IMR-90 (cell line): ENCODE measurements around the gene SSBP2. TPM values are rescaled to one million over a fixed set of nuclear protein-coding genes. Genes with fewer than 3 reads are reported as not detected.

ENCODE experiments used
- ATAC-seq: fragments of 200-7000 bp; cut with Tn5 transposase; 2 replicates; pipeline ENCODE4 v1.9.1; 2020; ENCODE audit warnings: low read depth, mild to moderate bottlenecking, moderate library complexity
- BruUV-seq: library from RNA; stranded (reverse); fragments of 400-500 nt; replicated peaks from 2 replicates; lab custom pipeline; 2021; lab: Mats Ljungman, UMichigan
- CTCF ChIA-PET: fragments of 300-600 bp; formaldehyde crosslinking; extraction: SDS; loops from one replicate; lab custom pipeline; 2021; ENCODE audit warnings: antibody characterized with exemption; lab: Yijun Ruan, JAX
- POLR2A ChIA-PET: fragments of 300-600 bp; sonication (Branson Sonifier 250); formaldehyde crosslinking; loops from one replicate; lab custom pipeline; 2022; ENCODE audit warnings: antibody characterized with exemption; ENCODE audit not compliant: unreplicated experiment; lab: Charles Lee
- DNase-seq: peaks from one replicate; pipeline ENCODE4 v3.0.0; 2013
- H2AFZ ChIP-seq: replicated peaks from 2 replicates; pipeline ENCODE3; 2013; ENCODE audit warnings: low read length, mild to moderate bottlenecking; ENCODE audit not compliant: poor library complexity
- H2AK5ac ChIP-seq: 2 replicates; pipeline ENCODE4 v1.6.1; 2013; ENCODE audit warnings: low read depth, low read length, inconsistent platforms
- H2AK9ac ChIP-seq: replicated peaks from 2 replicates; pipeline ENCODE3; 2013; ENCODE audit warnings: mild to moderate bottlenecking, low read depth, low read length, moderate library complexity; ENCODE audit not compliant: poor library complexity
- H2BK120ac ChIP-seq: 2 replicates; pipeline ENCODE4 v1.6.1; 2013; ENCODE audit warnings: low read depth, low read length, inconsistent platforms
- H2BK15ac ChIP-seq: 3 replicates; pipeline ENCODE4 v1.6.1; 2013; ENCODE audit warnings: low read depth, low read length, inconsistent platforms
- H2BK20ac ChIP-seq: 2 replicates; pipeline ENCODE4 v1.6.1; 2013; ENCODE audit warnings: low read depth, mild to moderate bottlenecking, inconsistent platforms, low read length, moderate library complexity
- H2BK5ac ChIP-seq: 2 replicates; pipeline ENCODE4 v1.6.1; 2013; ENCODE audit warnings: mild to moderate bottlenecking, low read depth, low read length, inconsistent platforms; ENCODE audit not compliant: poor library complexity, severe bottlenecking
- H3K14ac ChIP-seq: replicated peaks from 2 replicates; pipeline ENCODE4 v1.6.1; 2013; ENCODE audit warnings: low read depth, low read length, inconsistent platforms
- H3K18ac ChIP-seq: 2 replicates; pipeline ENCODE4 v1.6.1; 2013; ENCODE audit warnings: low read depth, low read length, control low read depth
- H3K23ac ChIP-seq: 2 replicates; pipeline ENCODE4 v1.6.1; 2013; ENCODE audit warnings: low read depth, low read length, inconsistent platforms
- H3K27ac ChIP-seq: 2 replicates; pipeline ENCODE4 v1.5.1; 2013; ENCODE audit warnings: mild to moderate bottlenecking, control low read depth, low read length; ENCODE audit not compliant: insufficient read depth
- H3K27me3 ChIP-seq: 2 replicates; pipeline ENCODE4 v1.6.1; 2013; ENCODE audit warnings: low read length; ENCODE audit not compliant: control insufficient read depth, insufficient read depth
- H3K36me3 ChIP-seq: 2 replicates; pipeline ENCODE4 v1.6.1; 2013; ENCODE audit warnings: low read length, mixed read lengths; ENCODE audit not compliant: control insufficient read depth, insufficient read depth
- H3K4ac ChIP-seq: 2 replicates; pipeline ENCODE4 v1.6.1; 2013; ENCODE audit warnings: low read depth, low read length, inconsistent platforms
- H3K4me1 ChIP-seq: 2 replicates; pipeline ENCODE4 v1.6.1; 2013; ENCODE audit warnings: low read length, mixed read lengths; ENCODE audit not compliant: control insufficient read depth, insufficient read depth
- H3K4me2 ChIP-seq: 2 replicates; pipeline ENCODE4 v1.6.1; 2013; ENCODE audit warnings: low read depth, mild to moderate bottlenecking, control low read depth, low read length, moderate library complexity
- H3K4me3 ChIP-seq: 2 replicates; pipeline ENCODE4 v1.5.1; 2013; ENCODE audit warnings: low read depth, mild to moderate bottlenecking, control low read depth, low read length, moderate library complexity; ENCODE audit not compliant: insufficient read depth
- H3K56ac ChIP-seq: 2 replicates; pipeline ENCODE4 v1.6.1; 2013; ENCODE audit warnings: low read length, inconsistent platforms; ENCODE audit not compliant: insufficient read depth; ENCODE audit errors: extremely low read depth
- H3K79me1 ChIP-seq, 2 experiments: 2 replicates each; pipeline ENCODE4 v1.6.1; 2013; ENCODE audit warnings: low read length in 2 of 2, inconsistent platforms in 1 of 2, low read depth in 1 of 2
- H3K9ac ChIP-seq: 2 replicates; pipeline ENCODE4 v1.6.1; 2013; ENCODE audit warnings: low read depth, low read length, control low read depth
- H3K9me1 ChIP-seq: 2 replicates; pipeline ENCODE4 v1.6.1; 2013; ENCODE audit warnings: low read length, inconsistent platforms; ENCODE audit not compliant: insufficient read depth
- H3K9me3 ChIP-seq: 2 replicates; pipeline ENCODE4 v1.6.1; 2013; ENCODE audit warnings: low read length; ENCODE audit not compliant: control insufficient read depth, insufficient read depth
- H4K20me1 ChIP-seq: 2 replicates; pipeline ENCODE4 v1.6.1; 2013; ENCODE audit warnings: low read length, inconsistent platforms; ENCODE audit not compliant: insufficient read depth
- H4K5ac ChIP-seq: 2 replicates; pipeline ENCODE4 v1.6.1; 2013; ENCODE audit warnings: mild to moderate bottlenecking, low read depth, low read length, control low read depth
- H4K8ac ChIP-seq, 2 experiments: 2 replicates each; pipeline ENCODE4 v1.6.1; 2013; ENCODE audit warnings: low read depth in 2 of 2, low read length in 2 of 2, control low read depth in 1 of 2, inconsistent platforms in 1 of 2
- H4K91ac ChIP-seq: 2 replicates; pipeline ENCODE4 v1.6.1; 2013; ENCODE audit warnings: low read depth, low read length, inconsistent platforms; ENCODE audit not compliant: insufficient read depth
- FOS ChIP-seq: fragments of 150-350 bp; IDR thresholded peaks from 2 replicates; pipeline ENCODE4 v1.6.1; 2016; ENCODE audit warnings: low read depth, low read length
- WGBS, 2 experiments: methylation state at CpG; one replicate each; pipeline versions ENCODE4 v1.1.5 to v1.1.7; 2013; ENCODE audit warnings: missing lambda C conversion rate in 2 of 2; ENCODE audit not compliant: insufficient read length in 1 of 2; ENCODE audit errors: extremely low coverage in 2 of 2; 5-methylcytosine and 5-hydroxymethylcytosine counted together
- dilution Hi-C: fragments of 300-500 bp; cut with HindIII; formaldehyde crosslinking; loops from one replicate; pipeline ENCODE4 v1.14.3; 2018; ENCODE audit warnings: low sequenced_read_pairs; ENCODE audit not compliant: unreplicated experiment
- in situ Hi-C: fragments of 300-500 bp; cut with MboI; formaldehyde crosslinking; loops from 3 replicates; pipeline ENCODE4 v1.14.3; 2019; ENCODE audit warnings: low sequenced_read_pairs, inconsistent platforms, mixed read lengths
- intact Hi-C: fragments of 100-400 bp; cut with micrococcal nuclease; formaldehyde crosslinking; loops from 2 replicates; pipeline ENCODE4 v1.10.0; 2022
- polyA plus RNA-seq, 3 experiments: library from polyadenylated mRNA; depleted of rRNA; stranded (reverse); fragments of >200 nt; gene quantifications; 2 replicates each; pipeline ENCODE4 v1.2.3, GENCODE V29; 2012; ENCODE audit warnings: low replicate concordance in 1 of 3
- total RNA-seq: library from RNA; depleted of rRNA; stranded (reverse); fragments of >200 nt; gene quantifications from 2 replicates; pipeline ENCODE4 v1.2.3, GENCODE V29; 2012

Gene SSBP2
- total and polyA plus RNA-seq, 2 of the 4 experiments (the other 2 are of a cell fraction) = 38.4 to 42.7 TPM

GRCh38 chr5:81609810-81610375 lies 141.0 kb downstream of the SSBP2 start:
- no peak overlapping the region for H3K14ac ChIP-seq
- no peaks in the 10 kb centered on the region for H3K9me1 ChIP-seq
- intact Hi-C loops (no loop called here), dilution Hi-C loops (no loop called here), in situ Hi-C loops (no loop called here)
- H2BK20ac ChIP-seq = no peak overlapping the region
- no peaks in the 10 kb centered on the region for H3K27me3 ChIP-seq
- no peak for ATAC-seq
- ChIA-PET CTCF (interaction anchor here (1.5 kb wide), 1 partner anchor 21 kb away, joined by 3 read pairs; no protein-coding TSS in a partner anchor), POLR2A (no interaction called here)
- H3K4ac ChIP-seq = no peak overlapping the region
- H3K36me3 ChIP-seq = peaks cover 5% of the 10 kb centered on the region; the same call in 1 of the 2 replicates
- no peak overlapping the region for H4K8ac ChIP-seq
- no peak overlapping the region for H3K56ac ChIP-seq
- H2BK15ac ChIP-seq = no peak overlapping the region
- no peak for TF ChIP-seq FOS
- H3K79me1 ChIP-seq = no peaks in the 10 kb centered on the region
- no peak overlapping the region for H2BK5ac ChIP-seq
- H3K9ac ChIP-seq = no peak overlapping the region
- no peak overlapping the region for H2AK5ac ChIP-seq
- H3K9me3 ChIP-seq = peaks cover 3% of the 10 kb centered on the region; the same call in 1 of the 2 replicates
- no TSS peak for BruUV-seq
- no peak overlapping the region for H3K23ac ChIP-seq
- H4K91ac ChIP-seq = no peak overlapping the region
- no peak overlapping the region for H4K5ac ChIP-seq
- no peak overlapping the region for H3K4me3 ChIP-seq
- no peaks in the 10 kb centered on the region for H4K20me1 ChIP-seq
- H3K18ac ChIP-seq = no peak overlapping the region
- no peak for DNase-seq
- H3K27ac ChIP-seq = no peak overlapping the region
- H2AFZ ChIP-seq = no peak overlapping the region
- WGBS, 2 experiments = no CpG with 5 or more reads among the region's 7 CpGs
- H2AK9ac ChIP-seq = no peak overlapping the region
- no peak overlapping the region for H2BK120ac ChIP-seq
- H3K4me2 ChIP-seq = no peak overlapping the region
- no peaks in the 10 kb centered on the region for H3K4me1 ChIP-seq
